H1 (cell line): ENCODE measurements around the gene KCNJ9. TPM values are rescaled to one million over a fixed set of nuclear protein-coding genes. Genes with fewer than 3 reads are reported as not detected.

Source experiments
- CTCF ChIA-PET: fragments of 300-600 bp; sonication (Branson Sonifier 250); formaldehyde crosslinking; loops from one replicate; lab custom pipeline; 2021; ENCODE audit not compliant: partially characterized antibody; lab: Charles Lee
- POLR2A ChIA-PET: fragments of 300-600 bp; sonication (Branson Sonifier 250); formaldehyde crosslinking; loops from one replicate; lab custom pipeline; 2021; ENCODE audit warnings: inconsistent platforms; ENCODE audit not compliant: partially characterized antibody; lab: Charles Lee
- DNase-seq, 2 experiments: peaks; one replicate each; pipeline versions ENCODE4 v3.0.0 to v3.0.0-alpha.2; 2010 to 2022; ENCODE audit warnings: low spot score in 2 of 2, low read depth in 1 of 2, mixed read lengths in 1 of 2
- FAIRE-seq: peaks from 2 replicates; lab custom pipeline; 2011; peaks lifted over from hg19 to GRCh38; lab: Jason Lieb, UNC
- H2AFZ ChIP-seq: 2 replicates; pipeline ENCODE4 v1.8.1; 2012; ENCODE audit warnings: low read length, inconsistent platforms
- H2AK5ac ChIP-seq: 2 replicates; pipeline ENCODE4 v1.6.1; 2013; ENCODE audit warnings: low read depth, low read length
- H2BK120ac ChIP-seq: replicated peaks from 2 replicates; pipeline ENCODE3; 2013; ENCODE audit warnings: low read depth, low read length, inconsistent platforms
- H2BK12ac ChIP-seq: 2 replicates; pipeline ENCODE4 v1.6.1; 2013; ENCODE audit warnings: low read depth, low read length
- H2BK15ac ChIP-seq: 2 replicates; pipeline ENCODE4 v1.6.1; 2013; ENCODE audit warnings: low read length
- H2BK20ac ChIP-seq: 2 replicates; pipeline ENCODE4 v1.6.1; 2013; ENCODE audit warnings: low read length
- H2BK5ac ChIP-seq: 2 replicates; pipeline ENCODE4 v1.6.1; 2013; ENCODE audit warnings: low read depth, low read length
- H3K14ac ChIP-seq: 2 replicates; pipeline ENCODE4 v1.6.1; 2013; ENCODE audit warnings: inconsistent platforms; ENCODE audit not compliant: insufficient read length
- H3K18ac ChIP-seq: 2 replicates; pipeline ENCODE4 v1.6.1; 2013; ENCODE audit warnings: low read length; ENCODE audit errors: extremely low read depth
- H3K23ac ChIP-seq: 2 replicates; pipeline ENCODE4 v1.6.1; 2013; ENCODE audit warnings: inconsistent platforms; ENCODE audit not compliant: insufficient read length
- H3K23me2 ChIP-seq: 2 replicates; pipeline ENCODE4 v1.6.1; 2013; ENCODE audit warnings: low read depth, low read length
- H3K27ac ChIP-seq: 2 replicates; pipeline ENCODE4 v1.6.1; 2011; ENCODE audit warnings: low read depth, low read length, inconsistent platforms
- H3K27me3 ChIP-seq, 4 experiments: replicated peaks in 1 of 4; 1 replicate in 1 of 4; 2 replicates in 3 of 4; pipeline versions ENCODE4 v1.6.1 to v1.8.1; 2011 to 2013; ENCODE audit warnings: low read length in 3 of 4, mild to moderate bottlenecking in 3 of 4, inconsistent platforms in 2 of 4, mixed read lengths in 2 of 4, moderate library complexity in 1 of 4; ENCODE audit not compliant: control insufficient read depth in 3 of 4, insufficient read depth in 3 of 4; ENCODE audit errors: extremely low read depth in 1 of 4
- H3K36me3 ChIP-seq, 4 experiments: 2 replicates each; pipeline versions ENCODE4 v1.6.1 to v1.8.1; 2011 to 2013; ENCODE audit warnings: mild to moderate bottlenecking in 4 of 4, low read length in 3 of 4, moderate library complexity in 2 of 4, control low read depth in 1 of 4, inconsistent platforms in 1 of 4; ENCODE audit not compliant: insufficient read depth in 4 of 4, control insufficient read depth in 2 of 4
- H3K4ac ChIP-seq: replicated peaks from 2 replicates; pipeline ENCODE3; 2013; ENCODE audit warnings: low read length, low read depth, mixed read lengths, inconsistent platforms; ENCODE audit not compliant: insufficient read length
- H3K4me1 ChIP-seq, 4 experiments: replicated peaks in 1 of 4; 1 replicate in 1 of 4; 2 replicates in 3 of 4; pipeline versions ENCODE4 v1.6.1 to v1.8.1; 2011 to 2013; ENCODE audit warnings: low read length in 3 of 4, inconsistent platforms in 2 of 4, mixed read lengths in 1 of 4; ENCODE audit not compliant: insufficient read depth in 4 of 4, control insufficient read depth in 3 of 4
- H3K4me2 ChIP-seq, 2 experiments: 2 replicates each; pipeline versions ENCODE4 v1.6.1 to v1.8.1; 2011 to 2013; ENCODE audit warnings: low read depth in 2 of 2, low read length in 2 of 2, control low read depth in 1 of 2, inconsistent platforms in 1 of 2, mild to moderate bottlenecking in 1 of 2; ENCODE audit not compliant: insufficient read depth in 1 of 2
- H3K4me3 ChIP-seq, 4 experiments: fragments of 200-600, 300-600 bp in 1 of 4; sonication (generic), shearing (Covaris generic), sonication (Bioruptor Twin) in 1 of 4; 2 replicates each; pipeline versions ENCODE4 v1.5.1 to v1.8.1; 2011 to 2016; ENCODE audit warnings: low read length in 4 of 4, low read depth in 3 of 4, control low read depth in 2 of 4, inconsistent platforms in 2 of 4, mild to moderate bottlenecking in 2 of 4, mixed read lengths in 1 of 4, moderate library complexity in 1 of 4; ENCODE audit not compliant: insufficient read depth in 2 of 4; ENCODE audit errors: extremely low read depth in 1 of 4
- H3K56ac ChIP-seq: replicated peaks from 2 replicates; pipeline ENCODE3; 2013; ENCODE audit warnings: low read depth, mild to moderate bottlenecking, mixed read lengths, low read length, inconsistent platforms; ENCODE audit not compliant: insufficient read length
- H3K79me1 ChIP-seq: 2 replicates; pipeline ENCODE4 v1.6.1; 2013; ENCODE audit warnings: low read depth, low read length, control low read depth
- H3K79me2 ChIP-seq, 2 experiments: 2 replicates each; pipeline versions ENCODE4 v1.6.1 to v1.8.1; 2012 to 2013; ENCODE audit warnings: low read length in 2 of 2, mild to moderate bottlenecking in 2 of 2, inconsistent platforms in 1 of 2; ENCODE audit not compliant: insufficient read depth in 2 of 2, control insufficient read depth in 1 of 2
- H3K9ac ChIP-seq, 4 experiments: replicated peaks in 1 of 4; 1 replicate in 1 of 4; 2 replicates in 3 of 4; pipeline versions ENCODE4 v1.6.1 to v1.8.1; 2011 to 2013; ENCODE audit warnings: low read depth in 3 of 4, low read length in 3 of 4, control low read depth in 2 of 4, mild to moderate bottlenecking in 2 of 4, moderate library complexity in 2 of 4, inconsistent platforms in 1 of 4; ENCODE audit errors: extremely low read depth in 1 of 4
- H3K9me3 ChIP-seq, 2 experiments: 2 replicates each; pipeline versions ENCODE4 v1.6.1 to v1.8.1; 2012 to 2013; ENCODE audit warnings: mild to moderate bottlenecking in 2 of 2, moderate library complexity in 2 of 2, control low read depth in 1 of 2, inconsistent platforms in 1 of 2, low read depth in 1 of 2, low read length in 1 of 2, mixed read lengths in 1 of 2; ENCODE audit not compliant: insufficient read depth in 2 of 2
- H4K20me1 ChIP-seq, 2 experiments: replicated peaks in 1 of 2; 2 replicates each; pipeline versions ENCODE3 to v1.8.1; 2011 to 2013; ENCODE audit warnings: inconsistent platforms in 2 of 2, low read length in 2 of 2, mild to moderate bottlenecking in 1 of 2; ENCODE audit not compliant: insufficient read depth in 2 of 2, control insufficient read depth in 1 of 2
- H4K5ac ChIP-seq: 2 replicates; pipeline ENCODE4 v1.6.1; 2013; ENCODE audit warnings: low read length, low read depth, mixed read lengths, inconsistent platforms; ENCODE audit not compliant: insufficient read length
- H4K8ac ChIP-seq: 2 replicates; pipeline ENCODE4 v1.8.0; 2013; ENCODE audit warnings: mild to moderate bottlenecking, moderate library complexity, low read length, inconsistent platforms; ENCODE audit not compliant: insufficient read depth; ENCODE audit errors: extremely low read depth
- H4K91ac ChIP-seq: replicated peaks from 2 replicates; pipeline ENCODE3; 2013; ENCODE audit warnings: low read length, mixed read lengths, inconsistent platforms; ENCODE audit not compliant: insufficient read length
- ASH2L ChIP-seq: fragments of 200-600, 300-600 bp; sonication (generic); IDR thresholded peaks from one replicate; pipeline ENCODE4 v1.7.1; 2017; ENCODE audit warnings: low read length
- GTF2F1 ChIP-seq: IDR thresholded peaks from 2 replicates; pipeline ENCODE4 v1.6.1; 2012; ENCODE audit warnings: low read depth, low read length, improper control_type of control experiment, borderline replicate concordance
- KDM1A ChIP-seq: fragments of 200-600, 300-600 bp; sonication (generic); IDR thresholded peaks from 2 replicates; pipeline ENCODE4 v1.7.1; 2016; ENCODE audit warnings: mild to moderate bottlenecking, low read length, borderline replicate concordance
- NRF1 ChIP-seq: IDR thresholded peaks from 2 replicates; pipeline ENCODE4 v1.6.1; 2011; ENCODE audit warnings: mild to moderate bottlenecking, low read depth, low read length, improper control_type of control experiment
- POLR2A ChIP-seq, 2 experiments: IDR thresholded peaks; 1 replicate in 1 of 2; 2 replicates in 1 of 2; pipeline ENCODE4 v1.6.1; 2011; ENCODE audit warnings: low read depth in 2 of 2, low read length in 2 of 2, mild to moderate bottlenecking in 2 of 2; ENCODE audit errors: control extremely low read depth in 1 of 2
- POLR2AphosphoS5 ChIP-seq: IDR thresholded peaks from 2 replicates; pipeline ENCODE4 v1.6.1; 2011; ENCODE audit warnings: low read depth, low read length
- RBBP5 ChIP-seq: IDR thresholded peaks from 2 replicates; pipeline ENCODE4 v1.7.1; 2012; ENCODE audit warnings: low read depth, mild to moderate bottlenecking, inconsistent platforms, low read length, moderate library complexity, borderline replicate concordance
- SAP30 ChIP-seq: fragments of 300-600 bp; sonication (generic); IDR thresholded peaks from 2 replicates; pipeline ENCODE4 v1.7.1; 2012; ENCODE audit warnings: low read length, moderate library complexity, mild to moderate bottlenecking, inconsistent platforms; ENCODE audit not compliant: insufficient read depth, insufficient replicate concordance
- SP2 ChIP-seq: IDR thresholded peaks from 2 replicates; pipeline ENCODE4 v1.6.1; 2012; ENCODE audit warnings: mild to moderate bottlenecking, low read length, inconsistent platforms
- SUZ12 ChIP-seq: fragments of 200-600 bp; sonication (generic); IDR thresholded peaks from 2 replicates; pipeline ENCODE4 v1.6.1; 2012; ENCODE audit warnings: mild to moderate bottlenecking, inconsistent platforms, low read length, moderate library complexity, mixed read lengths
- TAF7 ChIP-seq: optimal IDR thresholded peaks from 2 replicates; pipeline ENCODE3; 2011; ENCODE audit warnings: low read depth, mild to moderate bottlenecking, inconsistent platforms, low read length, moderate library complexity, borderline replicate concordance
- WGBS, 2 experiments: shearing (Covaris generic) in 1 of 2; methylation state at CpG; one replicate each; pipeline versions ENCODE4 v1.1.6 to v1.1.7; 2013 to 2015; ENCODE audit warnings: low lambda C conversion rate in 2 of 2, mixed read lengths in 2 of 2, inconsistent platforms in 1 of 2, low coverage in 1 of 2, missing lambda C conversion rate in 1 of 2; ENCODE audit not compliant: insufficient replicate concordance in 2 of 2, insufficient coverage in 1 of 2, insufficient read length in 1 of 2; ENCODE audit errors: extremely low coverage in 1 of 2, missing lambda C conversion rate in 1 of 2; 5-methylcytosine and 5-hydroxymethylcytosine counted together
- polyA plus RNA-seq, 7 experiments: library from polyadenylated mRNA; depleted of rRNA in 3 of 7; stranded (reverse) in 5 of 7; unstranded in 2 of 7; fragments of >200 nt in 5 of 7; fragments of 200-250 nt in 2 of 7; gene quantifications; 1 replicate in 5 of 7; 2 replicates in 1 of 7; 4 replicates in 1 of 7; pipeline versions ENCODE4 v1.2.1 to v1.2.3, GENCODE V29; 2011 to 2013; ENCODE audit warnings: missing spikeins in 2 of 7, mixed read lengths in 2 of 7
- total RNA-seq: library from RNA; stranded (reverse); fragmentation: NEBNext Ultra II Directional; extraction: Animal tissue kit (Norgen Biotek cat#: 25700); gene quantifications from 2 replicates; pipeline ENCODE4 v1.2.1, GENCODE V29; 2021

Gene KCNJ9
- total and polyA plus RNA-seq, 2 of the 8 experiments (the other 6 are each of a cell fraction or from before 2014, with no cell fraction given), result 0.02 to 0.13 TPM

DNA sequence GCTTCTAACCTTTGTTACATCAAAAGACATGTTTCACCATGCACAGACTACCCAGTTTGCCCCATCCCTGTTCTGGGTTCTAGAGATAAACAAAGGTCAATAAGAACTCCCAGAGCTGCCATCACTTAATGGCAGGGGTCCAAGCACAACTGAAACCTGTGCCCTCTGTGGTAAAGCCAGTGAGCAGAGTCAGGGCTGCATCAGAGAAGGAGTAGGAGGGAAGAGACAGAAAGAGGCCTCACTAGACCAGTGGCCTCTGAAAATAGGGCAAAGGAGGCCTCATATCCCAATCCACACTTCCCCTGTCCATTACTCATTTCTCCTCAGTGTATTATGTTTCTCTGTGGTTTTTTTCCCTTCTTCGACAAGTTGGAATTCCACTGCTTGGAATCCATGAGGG lies 44.4 kb downstream of the KCNJ9 start:
- H3K4me1 ChIP-seq, result peaks cover 0 to 6% (median 0%) of the 10 kb centered on the region in 4 experiments; a peak in 2 of 7 replicates
- H2BK5ac ChIP-seq, result no peak overlapping the region
- no peak overlapping the region for H3K9ac ChIP-seq
- no peak overlapping the region for H2BK15ac ChIP-seq
- no peak overlapping the region for H2AK5ac ChIP-seq
- peaks cover 3% of the 10 kb centered on the region; the same call in 1 of the 2 replicates for H3K79me1 ChIP-seq
- H2BK20ac ChIP-seq, result no peak overlapping the region
- H3K4ac ChIP-seq, result no peak overlapping the region
- no peak overlapping the region for H3K18ac ChIP-seq
- ChIA-PET POLR2A (interaction anchor here (0.6 to 8.1 kb wide), 5 partner anchors 15 to 869 kb away, joined by 3 to 56 read pairs (median 4); no protein-coding TSS in a partner anchor), CTCF (interaction anchor here (0.7 to 18.1 kb wide), 14 partner anchors 12 to 117 kb away, joined by 3 to 256 read pairs (median 6); partner anchors contain the start of genes ATP1A2 and IGSF8)
- no peak overlapping the region for H3K4me2 ChIP-seq
- no peak overlapping the region for H3K4me3 ChIP-seq
- H3K9me3 ChIP-seq, result no peaks in the 10 kb centered on the region
- no peak overlapping the region for H4K91ac ChIP-seq
- H2BK12ac ChIP-seq, result no peak overlapping the region
- no peak overlapping the region for H4K5ac ChIP-seq
- H3K23me2 ChIP-seq, result no peaks in the 10 kb centered on the region
- no peaks in the 10 kb centered on the region for H3K27me3 ChIP-seq
- no peaks in the 10 kb centered on the region for H3K79me2 ChIP-seq
- no peak overlapping the region for H3K27ac ChIP-seq
- no peak overlapping the region for H3K14ac ChIP-seq
- H4K8ac ChIP-seq, result no peak overlapping the region
- DNase-seq, result no peak
- H3K23ac ChIP-seq, result no peak overlapping the region
- no peak overlapping the region for H2AFZ ChIP-seq
- H2BK120ac ChIP-seq, result no peak overlapping the region
- TF ChIP-seq POLR2A (IDR thresholded peaks at IDR 0.05; ENCODE audit: control extremely low read depth in 1 of 2, low read depth in 2 of 2, low read length in 2 of 2), result no peak
- no peak for TF ChIP-seq NRF1
- no peak for TF ChIP-seq POLR2AphosphoS5
- TF ChIP-seq ASH2L, result no peak
- no peak for TF ChIP-seq RBBP5
- TF ChIP-seq KDM1A, result no peak
- TF ChIP-seq SP2, result no peak
- TF ChIP-seq GTF2F1, result no peak
- TF ChIP-seq TAF7, result no peak
- TF ChIP-seq SUZ12, result no peak
- no peak for TF ChIP-seq SAP30
- TF ChIP-seq, all 59 proteins: peak for 0
- WGBS, 2 experiments, result 73% methylated on average over 1 of the region's 1 CpG; no CpG with 5 or more reads in 1 of the 2 experiments
- FAIRE-seq, result no peak
- peaks cover 9 to 61% (median 53%) of the 10 kb centered on the region in 4 experiments; a peak in 7 of 8 replicates for H3K36me3 ChIP-seq
- H4K20me1 ChIP-seq, result peaks cover 0 to 1% of the 10 kb centered on the region in 2 experiments
- no peak overlapping the region for H3K56ac ChIP-seq
